OCI-LY1 (cell line): ENCODE measurements around the gene FBXO46.

Experiments used
- H2AFZ ChIP-seq: fragments of 200-600 bp; sonication (generic), shearing (Covaris generic); 2 replicates; pipeline ENCODE4 v1.6.0; 2014; ENCODE audit warnings: antibody characterized with exemption, mild to moderate bottlenecking, low read length
- H3F3A ChIP-seq: fragments of 200-600 bp; sonication (generic), shearing (Covaris generic); 2 replicates; pipeline ENCODE4 v1.6.0; 2014; ENCODE audit warnings: mild to moderate bottlenecking, antibody characterized with exemption, low read length, moderate library complexity; ENCODE audit not compliant: insufficient read depth
- H3K27ac ChIP-seq: fragments of 200-600 bp; sonication (generic); 2 replicates; pipeline ENCODE4 v1.5.1; 2014; ENCODE audit warnings: low read length, mixed run types, mild to moderate bottlenecking, low read depth; ENCODE audit not compliant: poor library complexity, severe bottlenecking
- H3K27me3 ChIP-seq: fragments of 200-600 bp; sonication (generic); 2 replicates; pipeline ENCODE4 v1.6.0; 2014; ENCODE audit warnings: antibody characterized with exemption, mild to moderate bottlenecking, low read length, moderate library complexity; ENCODE audit not compliant: insufficient read depth
- H3K36me3 ChIP-seq: fragments of 200-600 bp; sonication (generic); 2 replicates; pipeline ENCODE4 v1.6.1; 2014; ENCODE audit warnings: mild to moderate bottlenecking, antibody characterized with exemption, low read length, moderate library complexity, mixed read lengths; ENCODE audit not compliant: insufficient read depth
- H3K4me1 ChIP-seq: fragments of 200-600 bp; sonication (generic); 2 replicates; pipeline ENCODE4 v1.5.1; 2014; ENCODE audit warnings: mild to moderate bottlenecking, low read length, moderate library complexity; ENCODE audit not compliant: insufficient read depth, severe bottlenecking
- H3K4me2 ChIP-seq: fragments of 200-600 bp; sonication (generic), shearing (Covaris generic); 2 replicates; pipeline ENCODE4 v1.6.1; 2014; ENCODE audit warnings: low read length
- H3K4me3 ChIP-seq: fragments of 200-600 bp; sonication (generic); 2 replicates; pipeline ENCODE4 v1.5.1; 2014; ENCODE audit warnings: low read length, low read depth, mild to moderate bottlenecking, mixed read lengths; ENCODE audit not compliant: poor library complexity, severe bottlenecking
- H3K79me2 ChIP-seq: fragments of 200-600 bp; shearing (Covaris generic); 2 replicates; pipeline ENCODE4 v1.6.1; 2016; ENCODE audit warnings: mixed run types, low read length, mixed read lengths; ENCODE audit not compliant: insufficient read depth
- H3K9ac ChIP-seq: fragments of 200-600 bp; sonication (generic), shearing (Covaris generic); 2 replicates; pipeline ENCODE4 v1.6.1; 2014; ENCODE audit warnings: mild to moderate bottlenecking, low read length, mixed read lengths
- H3K9me2 ChIP-seq: fragments of 200-600 bp; sonication (generic), shearing (Covaris generic); 2 replicates; pipeline ENCODE4 v1.6.1; 2014; ENCODE audit warnings: low read depth, mild to moderate bottlenecking, low read length, mixed read lengths
- H3K9me3 ChIP-seq: fragments of 200-600 bp; shearing (Covaris generic); 2 replicates; pipeline ENCODE4 v1.6.1; 2014; ENCODE audit warnings: low read length, mixed read lengths
- H4K20me1 ChIP-seq: fragments of 200-600 bp; sonication (generic), shearing (Covaris generic); 2 replicates; pipeline ENCODE4 v1.6.0; 2016; ENCODE audit warnings: mild to moderate bottlenecking, low read length; ENCODE audit not compliant: insufficient read depth
- EZH2 ChIP-seq: fragments of 200-600 bp; sonication (generic), shearing (Covaris generic); IDR thresholded peaks from 2 replicates; pipeline ENCODE4 v1.8.0; 2017; ENCODE audit warnings: borderline replicate concordance, mixed run types, mild to moderate bottlenecking, antibody characterized with exemption, low read length, moderate library complexity, mixed read lengths
- TF ChIP-seq, protein P1 (sequence below): fragments of 200-600 bp; sonication (generic), shearing (Covaris generic); IDR thresholded peaks from 2 replicates; pipeline ENCODE4 v1.5.1; 2017; ENCODE audit warnings: mild to moderate bottlenecking, antibody characterized with exemption, low read length, moderate library complexity, mixed read lengths

FBXO46 gene

DNA sequence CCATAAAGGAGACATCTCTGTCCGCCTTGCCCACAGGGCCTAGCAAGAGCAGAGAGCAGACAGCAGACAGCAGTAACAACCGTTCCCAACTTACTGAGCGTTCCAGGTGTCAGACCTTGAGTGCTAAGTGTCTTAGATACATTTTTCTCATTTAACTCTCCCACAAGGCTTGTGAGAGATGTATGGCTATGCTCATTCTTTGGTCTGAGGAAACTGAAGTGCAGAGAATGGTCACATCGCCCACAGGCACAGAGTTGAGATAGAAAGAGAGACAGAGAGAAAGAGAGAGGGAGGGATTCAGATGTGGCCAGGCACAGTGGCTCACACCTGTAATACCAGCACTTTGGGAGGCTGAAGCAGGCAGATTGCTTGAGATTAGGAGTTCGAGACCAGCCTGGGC lies 16.8 kb upstream of the FBXO46 start:
- H3F3A ChIP-seq: no peaks in the 10 kb centered on the region
- H3K9me2 ChIP-seq: no peaks in the 10 kb centered on the region
- TF ChIP-seq EZH2: no peak
- TF ChIP-seq, protein P1, sequence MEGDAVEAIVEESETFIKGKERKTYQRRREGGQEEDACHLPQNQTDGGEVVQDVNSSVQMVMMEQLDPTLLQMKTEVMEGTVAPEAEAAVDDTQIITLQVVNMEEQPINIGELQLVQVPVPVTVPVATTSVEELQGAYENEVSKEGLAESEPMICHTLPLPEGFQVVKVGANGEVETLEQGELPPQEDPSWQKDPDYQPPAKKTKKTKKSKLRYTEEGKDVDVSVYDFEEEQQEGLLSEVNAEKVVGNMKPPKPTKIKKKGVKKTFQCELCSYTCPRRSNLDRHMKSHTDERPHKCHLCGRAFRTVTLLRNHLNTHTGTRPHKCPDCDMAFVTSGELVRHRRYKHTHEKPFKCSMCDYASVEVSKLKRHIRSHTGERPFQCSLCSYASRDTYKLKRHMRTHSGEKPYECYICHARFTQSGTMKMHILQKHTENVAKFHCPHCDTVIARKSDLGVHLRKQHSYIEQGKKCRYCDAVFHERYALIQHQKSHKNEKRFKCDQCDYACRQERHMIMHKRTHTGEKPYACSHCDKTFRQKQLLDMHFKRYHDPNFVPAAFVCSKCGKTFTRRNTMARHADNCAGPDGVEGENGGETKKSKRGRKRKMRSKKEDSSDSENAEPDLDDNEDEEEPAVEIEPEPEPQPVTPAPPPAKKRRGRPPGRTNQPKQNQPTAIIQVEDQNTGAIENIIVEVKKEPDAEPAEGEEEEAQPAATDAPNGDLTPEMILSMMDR: no peak
- no peak overlapping the region for H2AFZ ChIP-seq
- H3K9me3 ChIP-seq: no peaks in the 10 kb centered on the region
- peaks cover 11% of the 10 kb centered on the region; the same call in 1 of the 2 replicates for H3K27me3 ChIP-seq
- no peak overlapping the region for H3K9ac ChIP-seq
- H3K4me2 ChIP-seq: no peak overlapping the region
- H3K4me3 ChIP-seq: no peak overlapping the region
- no peaks in the 10 kb centered on the region for H3K4me1 ChIP-seq
- H3K27ac ChIP-seq: no peak overlapping the region
- no peaks in the 10 kb centered on the region for H3K79me2 ChIP-seq
- no peaks in the 10 kb centered on the region for H3K36me3 ChIP-seq
- H4K20me1 ChIP-seq: no peaks in the 10 kb centered on the region

DNA sequence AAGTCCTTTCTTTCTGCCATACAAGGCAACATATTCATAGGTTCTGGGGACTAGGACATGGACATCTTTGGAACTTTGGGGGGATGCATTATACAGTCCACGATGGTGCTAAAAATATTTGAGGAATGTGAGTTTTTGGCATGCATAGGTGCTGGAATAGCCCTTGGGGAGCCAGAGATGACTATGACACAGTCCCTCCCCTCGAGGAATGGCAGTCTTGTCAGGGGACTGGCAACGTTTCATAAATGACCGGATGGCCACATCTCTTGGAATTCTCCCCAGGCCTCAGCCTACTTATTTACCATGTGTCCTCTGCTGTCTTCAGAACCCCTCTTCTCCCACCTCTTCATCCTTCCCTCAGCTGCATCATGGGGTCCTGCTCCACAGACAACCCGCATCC lies 16.2 kb upstream of the FBXO46 start:
- no peak overlapping the region for H3K4me3 ChIP-seq
- H2AFZ ChIP-seq: no peak overlapping the region
- H3K9me3 ChIP-seq: no peaks in the 10 kb centered on the region
- no peak overlapping the region for H3K4me2 ChIP-seq
- H3K9ac ChIP-seq: no peak overlapping the region
- no peaks in the 10 kb centered on the region for H3K36me3 ChIP-seq
- H3K4me1 ChIP-seq: no peaks in the 10 kb centered on the region
- no peak for TF ChIP-seq EZH2
- TF ChIP-seq, protein P1: no peak
- peaks cover 11% of the 10 kb centered on the region; the same call in 1 of the 2 replicates for H3K27me3 ChIP-seq
- H4K20me1 ChIP-seq: no peaks in the 10 kb centered on the region
- H3F3A ChIP-seq: no peaks in the 10 kb centered on the region
- H3K27ac ChIP-seq: no peak overlapping the region
- H3K79me2 ChIP-seq: no peaks in the 10 kb centered on the region
- H3K9me2 ChIP-seq: no peaks in the 10 kb centered on the region

DNA sequence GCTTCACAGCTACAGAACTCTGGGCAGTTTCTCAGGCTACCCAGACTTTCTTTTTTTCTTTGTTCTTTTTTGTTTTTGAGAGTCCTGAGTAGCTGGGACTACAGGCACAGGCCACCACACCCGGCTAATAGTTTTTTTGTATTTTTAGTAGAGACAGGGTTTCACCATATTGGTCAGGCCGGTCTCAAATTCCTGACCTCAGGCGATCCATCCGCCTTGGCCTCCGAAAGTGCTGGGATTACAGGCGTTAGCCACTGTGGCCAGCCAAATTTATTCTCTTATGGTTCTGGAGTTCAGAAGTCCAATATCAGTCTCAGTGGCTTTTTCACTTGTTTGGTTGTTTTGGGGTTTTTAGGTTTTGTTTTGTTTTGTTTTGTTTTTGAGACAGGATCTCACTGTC lies 14.9 kb upstream of the FBXO46 start:
- Histone ChIP-seq H3K9ac (no peak overlapping the region), H3K9me3 (no peaks in the 10 kb centered on the region), H3K36me3 (no peaks in the 10 kb centered on the region), H2AFZ (no peak overlapping the region), H4K20me1 (no peaks in the 10 kb centered on the region), H3K4me3 (no peak overlapping the region), H3K27me3 (peaks cover 11% of the 10 kb centered on the region; the same call in 1 of the 2 replicates), H3K27ac (no peak overlapping the region), H3K4me2 (no peak overlapping the region), H3K4me1 (no peaks in the 10 kb centered on the region), H3K79me2 (no peaks in the 10 kb centered on the region), H3K9me2 (no peaks in the 10 kb centered on the region), H3F3A (no peaks in the 10 kb centered on the region)
- TF ChIP-seq, protein P1: no peak
- TF ChIP-seq EZH2: no peak
